Esophagus squamous epithelium (tissue), 4 donors: Measurements from ENCODE around the gene NPEPPS.

Source experiments
- POLR2A ChIP-seq, 4 donors: fragments of 450-650 bp; IDR thresholded peaks; one replicate each; pipeline ENCODE4 v1.6.1; 2017; ENCODE audit warnings: antibody characterized with exemption in 4 of 4, mild to moderate bottlenecking in 4 of 4, moderate library complexity in 3 of 4
- TF ChIP-seq, protein P1 (sequence below), 6 experiments: fragments of 450-650 bp in 4 of 6; fragments of 200-600 bp in 2 of 6; sonication (generic) in 2 of 6; IDR thresholded peaks; one replicate each; pipeline ENCODE4 v1.5.1; 2016 to 2019; ENCODE audit warnings: antibody characterized with exemption in 6 of 6, mild to moderate bottlenecking in 4 of 6, moderate library complexity in 4 of 6

DNA sequence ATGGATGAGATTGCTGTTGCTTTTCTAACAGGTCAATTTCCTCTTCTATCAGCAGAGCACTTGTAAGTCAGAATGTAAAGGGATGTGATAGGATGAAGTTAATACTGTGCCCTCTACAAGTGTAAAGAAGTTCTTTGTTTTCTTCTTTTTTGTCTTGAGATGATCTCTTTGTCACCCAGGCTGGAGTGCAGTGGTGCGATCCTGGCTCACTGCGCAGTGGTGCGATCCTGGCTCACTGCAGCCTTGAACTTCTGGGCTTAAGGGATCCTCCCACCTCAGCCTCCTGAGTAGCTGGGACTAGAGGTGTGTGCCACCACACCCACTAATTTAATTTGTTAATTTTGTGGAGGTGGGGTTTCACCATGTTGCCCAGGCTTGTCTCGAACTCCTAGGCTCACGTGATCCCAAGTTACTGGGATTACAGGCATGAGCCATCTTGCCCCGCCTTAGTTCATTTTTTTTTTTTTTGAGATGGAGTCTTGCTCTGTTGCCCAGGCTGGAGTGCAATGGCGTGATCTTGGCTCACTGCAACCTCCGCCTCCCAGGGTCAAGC lies 97.2 kb downstream of the NPEPPS start:
- TF ChIP-seq POLR2A (IDR thresholded peaks at IDR 0.05): no peak
- TF ChIP-seq, protein P1, sequence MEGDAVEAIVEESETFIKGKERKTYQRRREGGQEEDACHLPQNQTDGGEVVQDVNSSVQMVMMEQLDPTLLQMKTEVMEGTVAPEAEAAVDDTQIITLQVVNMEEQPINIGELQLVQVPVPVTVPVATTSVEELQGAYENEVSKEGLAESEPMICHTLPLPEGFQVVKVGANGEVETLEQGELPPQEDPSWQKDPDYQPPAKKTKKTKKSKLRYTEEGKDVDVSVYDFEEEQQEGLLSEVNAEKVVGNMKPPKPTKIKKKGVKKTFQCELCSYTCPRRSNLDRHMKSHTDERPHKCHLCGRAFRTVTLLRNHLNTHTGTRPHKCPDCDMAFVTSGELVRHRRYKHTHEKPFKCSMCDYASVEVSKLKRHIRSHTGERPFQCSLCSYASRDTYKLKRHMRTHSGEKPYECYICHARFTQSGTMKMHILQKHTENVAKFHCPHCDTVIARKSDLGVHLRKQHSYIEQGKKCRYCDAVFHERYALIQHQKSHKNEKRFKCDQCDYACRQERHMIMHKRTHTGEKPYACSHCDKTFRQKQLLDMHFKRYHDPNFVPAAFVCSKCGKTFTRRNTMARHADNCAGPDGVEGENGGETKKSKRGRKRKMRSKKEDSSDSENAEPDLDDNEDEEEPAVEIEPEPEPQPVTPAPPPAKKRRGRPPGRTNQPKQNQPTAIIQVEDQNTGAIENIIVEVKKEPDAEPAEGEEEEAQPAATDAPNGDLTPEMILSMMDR (IDR thresholded peaks at IDR 0.05): no peak
